Stimulated activated CD4-positive, alpha-beta T cell treated with anti-CD3 and anti-CD28 coated beads, Interleukin-2, amount 100 ng/mL, for 4 hours (primary cell): ENCODE results near the gene MYMK.
"Not testable (repeated sequence)": the region's sequence is repeated elsewhere in the genome, so short reads cannot be mapped to it uniquely, and the experiment has no call there.

ENCODE experiments used
- DNase-seq: peaks from one replicate; pipeline ENCODE4 v3.0.0-alpha.2; 2020; ENCODE audit warnings: low read depth

Gene MYMK, protein sequence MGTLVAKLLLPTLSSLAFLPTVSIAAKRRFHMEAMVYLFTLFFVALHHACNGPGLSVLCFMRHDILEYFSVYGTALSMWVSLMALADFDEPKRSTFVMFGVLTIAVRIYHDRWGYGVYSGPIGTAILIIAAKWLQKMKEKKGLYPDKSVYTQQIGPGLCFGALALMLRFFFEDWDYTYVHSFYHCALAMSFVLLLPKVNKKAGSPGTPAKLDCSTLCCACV

GRCh38 chr9:133524679-133525228 lies at the start of gene MYMK:
Gene MYMK (minus strand): TSS chr9:133524959. CDS start chr9:133524844, 115 bp downstream.
- no peak for DNase-seq

DNA sequence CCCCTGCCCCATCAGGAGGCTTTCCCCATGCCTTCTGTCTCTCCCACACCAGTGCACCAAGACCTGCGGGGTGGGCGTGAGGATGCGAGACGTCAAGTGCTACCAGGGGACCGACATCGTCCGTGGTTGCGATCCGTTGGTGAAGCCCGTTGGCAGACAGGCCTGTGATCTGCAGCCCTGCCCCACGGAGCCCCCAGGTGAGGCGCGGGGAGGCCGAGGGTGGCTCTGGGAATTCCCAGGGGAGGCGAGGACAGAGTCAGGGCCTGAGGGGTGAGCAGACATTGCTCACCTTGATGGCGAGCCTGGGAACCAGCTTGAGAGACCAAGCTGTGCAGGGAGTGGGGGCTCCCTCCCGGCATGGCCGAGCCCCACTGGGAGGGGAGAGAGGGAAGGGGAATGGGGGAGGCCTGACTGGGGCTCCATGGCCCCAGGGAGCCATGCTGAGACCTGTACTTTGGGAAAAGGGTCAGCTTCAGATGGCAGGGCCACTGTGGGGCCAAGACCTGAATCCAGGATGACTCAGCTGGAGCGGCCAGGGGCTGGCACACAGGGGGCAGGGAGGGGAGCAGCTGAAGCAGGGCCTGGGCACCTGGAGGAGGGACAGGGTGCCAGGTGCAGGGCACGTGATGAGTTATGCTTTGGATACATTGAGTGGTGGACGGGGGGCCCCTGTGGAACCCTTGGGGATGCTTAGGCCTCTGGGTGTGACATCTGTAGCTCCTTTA lies 49.2 kb upstream of the MYMK start:
- no peak for DNase-seq

DNA sequence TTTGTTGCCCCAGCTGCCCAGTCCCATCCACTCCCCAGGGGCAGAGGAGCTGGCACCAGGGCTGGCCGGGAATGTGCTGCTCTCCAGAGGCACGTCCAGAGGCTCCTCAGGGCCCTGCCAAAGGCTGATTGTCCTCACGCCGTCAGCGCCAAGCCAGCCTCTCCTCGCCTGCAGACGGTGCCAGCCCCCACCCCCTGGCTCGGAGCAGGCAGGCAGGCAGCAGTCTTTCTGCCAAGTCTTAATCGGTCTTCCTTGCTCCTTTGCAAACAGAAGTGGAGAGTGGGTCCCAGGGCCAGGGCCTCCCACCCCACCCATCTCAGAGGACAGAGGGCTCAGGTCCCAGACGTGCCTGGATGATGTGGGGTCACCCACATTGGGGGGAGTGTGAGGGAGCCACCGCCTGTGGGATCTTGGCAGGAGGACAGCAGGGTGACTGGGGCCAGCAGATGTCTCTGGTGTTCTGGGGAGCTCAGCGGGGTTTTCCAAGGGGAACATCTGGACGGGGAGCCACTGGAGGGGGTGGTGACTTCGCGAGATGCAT lies 48.1 kb upstream of the MYMK start:
- no peak for DNase-seq

- DNase-seq = no peak
These were observed 47.3 kb upstream of the MYMK start for GRCh38 chr9:133571896-133572595.

- no peak for DNase-seq
These were observed 46.7 kb upstream of the MYMK start for GRCh38 chr9:133571391-133571890.

DNA sequence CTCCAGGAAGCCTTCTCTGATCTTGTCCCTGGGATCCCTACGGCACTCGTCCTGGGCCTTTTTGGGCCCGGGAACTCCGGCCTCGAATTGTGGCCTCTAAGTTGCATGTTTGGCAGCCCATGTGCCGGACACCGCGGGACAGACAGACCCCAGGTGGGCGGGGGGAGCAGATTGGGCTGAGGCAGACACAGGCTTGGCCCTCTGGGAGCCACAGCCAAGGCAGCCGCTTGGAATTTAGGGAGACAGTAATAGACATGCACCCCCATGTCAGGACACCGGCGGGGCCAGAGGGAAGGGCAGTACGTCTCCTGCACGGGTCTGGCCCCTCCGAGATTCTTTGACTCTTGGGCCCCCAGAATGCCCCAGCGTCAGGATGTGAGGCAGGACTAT lies 45.9 kb upstream of the MYMK start:
- DNase-seq = no peak

DNA sequence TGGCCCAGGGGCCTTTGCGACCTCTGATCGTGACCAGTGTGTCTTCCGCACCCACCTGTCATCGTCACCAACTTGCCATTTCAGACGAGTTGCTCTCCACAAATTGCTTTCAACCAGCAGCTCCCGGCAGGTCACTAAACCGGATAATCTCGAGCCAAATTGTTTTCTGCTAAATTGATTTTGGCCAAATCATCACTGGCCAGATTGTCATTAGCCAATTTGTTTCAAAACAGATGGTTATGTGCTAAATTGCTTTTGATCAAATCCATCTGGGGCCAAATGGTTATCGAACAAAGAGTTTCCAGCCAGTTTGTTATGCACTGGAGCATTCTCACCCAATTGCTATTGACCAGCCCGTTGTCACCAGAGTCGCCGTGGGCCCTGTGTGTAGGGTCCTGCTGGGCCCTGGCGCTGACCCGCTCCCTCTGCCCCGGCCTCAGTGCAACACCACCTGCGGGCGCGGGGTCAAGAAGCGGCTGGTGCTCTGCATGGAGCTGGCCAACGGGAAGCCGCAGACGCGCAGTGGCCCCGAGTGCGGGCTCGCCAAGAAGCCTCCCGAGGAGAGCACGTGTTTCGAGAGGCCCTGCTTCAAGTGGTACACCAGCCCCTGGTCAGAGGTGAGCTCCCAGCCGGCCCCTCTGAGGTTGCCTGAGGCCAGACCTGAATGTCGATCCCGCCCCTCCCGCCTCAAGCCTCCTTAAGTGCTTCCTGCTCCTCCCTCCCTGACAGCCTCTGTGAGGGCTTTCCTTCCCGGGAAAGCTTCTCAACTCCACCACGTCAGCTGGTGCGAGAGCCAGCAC lies 45.3 kb upstream of the MYMK start:
- DNase-seq = no peak

DNA sequence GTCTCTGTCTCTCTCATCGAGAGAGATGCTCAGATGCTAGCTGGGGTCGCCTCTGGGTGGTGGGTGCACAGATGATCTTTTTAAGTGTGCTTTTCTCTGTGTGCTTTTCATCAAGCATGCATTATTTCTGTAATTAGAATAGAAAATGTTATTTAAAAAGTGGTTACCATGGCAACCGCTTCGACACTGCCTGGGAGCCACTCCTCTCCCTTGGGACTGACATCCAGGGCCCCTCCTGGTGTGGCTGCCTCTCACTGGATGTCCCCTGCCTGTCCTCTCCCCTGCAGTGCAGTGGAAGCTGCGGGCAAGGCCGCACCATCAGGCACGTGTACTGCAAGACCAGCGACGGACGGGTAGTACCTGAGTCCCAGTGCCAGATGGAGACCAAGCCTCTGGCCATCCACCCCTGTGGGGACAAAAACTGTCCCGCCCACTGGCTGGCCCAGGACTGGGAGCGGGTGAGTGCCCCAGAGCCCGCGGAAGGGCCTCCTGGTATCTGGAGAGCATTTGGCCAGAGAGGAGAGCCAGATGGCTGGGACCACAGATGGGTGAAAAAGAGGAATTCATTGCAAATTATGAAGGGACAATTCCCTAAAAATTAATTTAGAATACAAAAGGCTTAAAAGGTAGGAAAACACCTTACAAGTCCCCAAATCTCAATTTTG lies 44.5 kb upstream of the MYMK start:
- DNase-seq = no peak

- no peak for DNase-seq
These were observed 43.4 kb upstream of the MYMK start for GRCh38 chr9:133568186-133568585.

DNA sequence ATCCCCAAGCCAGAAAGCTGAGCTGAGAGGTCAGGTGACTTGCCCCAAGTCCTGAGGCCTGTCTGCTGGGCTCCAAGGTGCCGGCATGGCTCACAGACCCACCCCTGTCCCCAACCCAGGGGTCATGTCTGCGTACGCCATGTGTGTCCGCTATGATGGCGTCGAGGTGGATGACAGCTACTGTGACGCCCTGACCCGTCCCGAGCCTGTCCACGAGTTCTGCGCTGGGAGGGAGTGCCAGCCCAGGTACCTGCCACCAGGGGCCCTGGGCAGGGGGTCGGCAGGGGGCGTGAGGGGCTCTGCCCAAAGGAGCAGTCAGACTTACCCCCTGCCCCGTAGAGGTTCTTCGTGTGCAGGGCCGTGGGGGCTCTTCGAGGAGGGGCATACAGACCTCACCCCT lies 42.1 kb upstream of the MYMK start:
- no peak for DNase-seq

GRCh38 chr9:133566382-133566781 lies 41.6 kb upstream of the MYMK start:
- DNase-seq = no peak

- DNase-seq = no peak
These were observed 39.8 kb upstream of the MYMK start for GRCh38 chr9:133564451-133565116.

GRCh38 chr9:133563814-133564213 lies 39.1 kb upstream of the MYMK start:
- not testable (repeated sequence) for DNase-seq

- no peak for DNase-seq
These were observed 38.6 kb upstream of the MYMK start for GRCh38 chr9:133563291-133563796.

DNA sequence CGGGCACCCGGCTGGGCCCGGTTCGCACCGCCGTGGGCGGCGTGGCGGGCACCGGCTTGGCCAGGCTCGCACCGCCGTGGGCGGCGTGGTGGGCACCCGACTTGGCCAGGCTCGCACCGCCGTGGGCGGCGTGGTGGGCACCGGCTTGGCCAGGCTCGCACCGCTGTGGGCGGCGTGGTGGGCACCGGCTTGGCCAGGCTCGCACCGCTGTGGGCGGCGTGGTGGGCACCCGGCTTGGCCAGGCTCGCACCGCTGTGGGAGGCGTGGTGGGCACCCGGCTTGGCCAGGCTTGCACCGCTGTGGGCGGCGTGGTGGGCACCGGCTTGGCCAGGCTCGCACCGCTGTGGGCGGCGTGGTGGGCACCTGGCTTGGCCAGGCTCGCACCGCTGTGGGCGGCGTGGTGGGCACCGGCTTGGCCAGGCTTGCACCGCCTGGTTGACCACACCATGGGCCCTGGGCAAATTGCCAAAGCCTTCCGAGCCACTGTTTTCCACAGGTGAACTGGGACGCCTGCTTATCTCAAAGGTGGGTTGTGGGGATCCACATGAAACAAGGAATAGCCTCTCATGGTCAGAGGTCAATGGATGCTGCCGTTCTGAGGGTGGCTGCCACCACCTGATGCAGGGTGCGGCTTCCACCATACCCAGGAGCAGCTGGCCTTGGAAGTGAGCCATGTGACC lies 38.0 kb upstream of the MYMK start:
- DNase-seq = no peak

GRCh38 chr9:133561976-133562554 lies 37.3 kb upstream of the MYMK start:
- no peak for DNase-seq

DNA sequence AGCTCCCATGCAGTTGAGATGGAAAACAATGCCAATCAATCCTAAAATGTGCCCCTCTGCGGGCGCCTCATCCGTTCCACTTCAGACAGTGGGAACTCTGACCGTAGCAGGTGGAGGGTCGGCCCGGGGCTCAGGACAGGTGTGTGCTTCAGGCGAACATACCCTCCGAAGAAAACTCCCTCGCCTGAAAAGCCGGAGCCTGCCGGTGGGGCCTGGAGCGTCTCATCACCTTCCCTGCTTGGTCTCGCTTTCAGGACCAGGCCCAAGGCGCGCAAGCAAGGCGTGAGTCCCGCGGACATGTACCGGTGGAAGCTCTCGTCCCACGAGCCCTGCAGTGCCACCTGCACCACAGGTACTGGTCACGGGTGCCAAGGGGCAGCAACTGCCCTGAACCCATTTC lies 36.2 kb upstream of the MYMK start:
- DNase-seq = no peak

- no peak for DNase-seq
These were observed 35.6 kb upstream of the MYMK start for GRCh38 chr9:133560311-133560710.
